HG03060 (cell line): ENCODE measurements around the gene OPCML.

Experiments used
- ATAC-seq: cut with Tn5 transposase; IDR thresholded peaks from one replicate; pipeline ENCODE4 v1.9.1; 2021; ENCODE audit warnings: low read depth, moderate number of reproducible peaks; ENCODE audit not compliant: unreplicated experiment

Gene OPCML

DNA sequence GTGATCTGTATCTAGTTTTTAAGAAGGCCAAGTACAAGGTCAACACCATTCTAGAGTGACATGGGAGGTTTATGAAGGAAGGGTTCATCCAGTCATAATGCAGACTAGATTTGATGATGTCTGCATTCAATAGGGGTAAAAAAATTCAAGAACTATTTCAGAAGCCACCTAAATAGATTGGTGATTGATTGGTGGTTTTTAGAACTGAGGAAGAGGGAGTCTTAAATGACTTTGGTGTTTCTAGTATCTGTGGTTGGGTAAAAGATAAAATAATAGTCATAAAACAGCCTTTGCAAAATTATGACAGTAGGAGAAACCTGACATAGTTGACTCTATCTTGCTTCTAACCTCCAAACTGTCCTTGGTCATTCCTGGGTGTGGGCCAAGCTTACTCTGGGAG lies 114.1 kb downstream of the OPCML start:
- no peak for ATAC-seq

DNA sequence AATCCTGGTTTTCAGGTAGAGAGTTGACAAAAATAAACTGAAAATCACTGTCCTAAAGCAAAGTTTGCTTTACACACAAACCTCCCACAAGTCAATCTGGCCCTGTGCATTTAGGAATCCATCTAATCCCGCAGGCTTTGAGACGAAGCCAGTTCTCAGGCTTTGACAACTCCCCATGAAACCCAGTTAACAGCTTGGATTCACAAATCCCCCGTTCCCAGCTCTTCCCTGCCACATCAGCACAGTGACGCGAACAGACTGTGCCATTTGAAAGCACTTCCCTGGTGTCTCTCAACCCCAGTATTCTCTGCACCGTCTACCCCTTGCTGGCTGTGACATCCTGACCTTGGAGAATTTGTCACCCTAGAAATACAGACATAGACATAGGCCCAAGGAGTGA lies 117.8 kb downstream of the OPCML start:
- ATAC-seq: no peak

DNA sequence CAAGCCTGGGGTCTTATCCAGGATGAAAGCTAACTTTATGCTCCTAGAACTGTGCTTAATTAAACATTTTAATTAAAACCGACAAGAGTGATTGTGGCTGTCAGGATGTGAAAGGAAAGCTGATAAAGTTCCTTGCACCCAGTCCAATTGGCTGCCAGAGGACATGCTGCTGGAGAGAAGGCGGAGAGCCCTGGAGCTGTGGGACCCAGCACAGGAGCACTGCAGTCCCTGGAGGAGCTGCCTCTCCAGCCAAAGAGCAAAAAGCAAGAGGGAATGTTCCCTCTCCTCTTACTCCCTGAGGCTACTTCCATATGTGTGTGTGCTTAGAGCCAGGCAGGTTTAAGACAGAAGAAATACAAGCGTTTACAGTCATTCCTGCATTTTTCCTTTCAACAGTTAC lies 118.6 kb downstream of the OPCML start:
- no peak for ATAC-seq

DNA sequence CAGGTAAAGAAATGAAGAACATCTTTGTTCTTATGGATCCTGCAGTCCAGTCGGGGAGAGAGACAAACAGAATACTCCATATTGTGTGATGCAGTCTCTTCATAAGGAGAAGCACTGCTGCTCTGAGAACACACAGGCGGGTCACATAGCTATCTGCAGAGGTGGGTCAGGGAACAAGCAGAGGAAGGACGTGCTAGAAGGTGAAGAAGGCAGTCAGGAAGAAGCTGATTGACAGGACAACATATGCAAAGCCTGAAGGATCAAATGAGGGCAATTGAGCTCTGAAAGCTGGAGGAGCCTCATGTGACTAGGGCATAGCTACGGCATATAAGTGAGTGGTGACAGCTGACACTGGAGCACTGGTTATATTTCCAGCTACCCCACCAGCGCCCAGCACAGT lies 122.5 kb downstream of the OPCML start:
- ATAC-seq: no peak

DNA sequence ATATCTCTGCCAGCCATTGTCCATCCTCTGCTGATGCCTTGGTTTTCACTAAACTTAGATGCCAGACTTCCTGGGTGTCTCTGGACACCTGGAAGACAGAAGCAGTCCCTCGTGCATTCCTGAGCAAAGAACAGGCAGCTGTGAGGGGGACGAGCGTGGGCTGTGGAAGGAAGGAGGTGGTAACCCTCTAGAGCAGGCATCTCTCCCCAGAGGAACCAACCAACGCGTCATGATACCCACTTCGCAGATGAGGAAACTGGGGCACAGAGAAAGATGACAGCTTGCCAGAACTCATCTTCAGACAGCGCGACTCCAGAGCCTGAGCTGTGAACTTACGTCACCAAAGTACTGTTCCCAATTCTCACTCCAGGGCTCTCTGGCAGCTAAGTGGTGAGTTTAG lies 123.4 kb downstream of the OPCML start:
- ATAC-seq: no peak

DNA sequence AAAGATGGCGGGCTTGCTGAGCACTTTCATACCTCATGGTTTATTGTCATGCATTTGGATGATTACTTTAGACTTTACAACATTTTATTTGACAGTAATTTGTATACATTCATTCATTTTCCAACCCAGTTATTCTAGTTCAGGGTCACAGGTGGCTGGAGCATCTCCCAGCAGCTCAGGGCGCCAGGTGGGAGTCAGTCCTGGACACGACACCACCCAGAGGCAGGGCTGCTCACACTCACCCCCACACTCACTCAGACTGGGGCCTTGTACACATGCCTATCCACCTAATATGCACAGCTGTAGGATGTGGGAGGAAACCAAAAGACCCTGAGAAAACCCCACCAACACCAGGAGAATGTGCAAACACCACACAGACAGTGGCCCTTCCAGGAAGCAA lies 123.9 kb downstream of the OPCML start:
- no peak for ATAC-seq

DNA sequence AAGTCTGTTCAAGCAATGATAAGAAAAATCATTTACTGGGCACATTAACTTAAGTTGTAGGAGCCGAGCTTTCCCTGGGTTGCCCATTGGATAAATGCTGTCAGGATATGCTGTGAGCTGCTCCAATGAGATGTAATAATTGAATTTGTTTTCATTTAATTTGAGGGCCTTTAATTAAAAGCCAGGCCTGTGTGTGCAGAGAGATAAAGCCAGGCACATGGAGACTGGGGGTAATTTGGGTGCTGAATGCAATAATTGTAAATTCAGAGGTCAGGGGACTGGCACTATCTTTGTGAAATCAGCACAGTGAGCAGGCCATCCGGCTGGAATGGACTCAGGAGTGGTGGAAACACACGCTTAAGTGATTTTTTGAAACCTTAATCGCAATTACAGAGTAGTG lies 125.8 kb downstream of the OPCML start:
- no peak for ATAC-seq

DNA sequence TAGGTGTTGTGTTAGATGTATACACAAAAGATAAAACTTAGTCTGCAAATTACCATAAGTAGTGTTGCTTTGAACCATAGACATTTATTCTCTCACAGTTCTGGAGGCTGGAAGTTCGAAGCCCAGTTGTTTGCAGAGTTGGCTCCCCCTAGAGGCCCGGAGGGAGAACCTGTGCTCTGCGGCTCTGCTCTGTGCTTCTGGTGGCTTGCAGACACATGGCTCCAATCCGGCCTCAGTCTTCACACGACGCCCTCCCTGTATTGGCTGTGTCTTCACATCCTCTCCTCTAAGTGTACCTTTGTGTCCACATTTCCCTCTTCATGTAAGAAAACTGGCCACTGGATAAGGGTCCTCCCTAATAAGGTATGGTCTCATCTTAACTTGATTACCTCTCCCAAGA lies 128.4 kb downstream of the OPCML start:
- no peak for ATAC-seq

DNA sequence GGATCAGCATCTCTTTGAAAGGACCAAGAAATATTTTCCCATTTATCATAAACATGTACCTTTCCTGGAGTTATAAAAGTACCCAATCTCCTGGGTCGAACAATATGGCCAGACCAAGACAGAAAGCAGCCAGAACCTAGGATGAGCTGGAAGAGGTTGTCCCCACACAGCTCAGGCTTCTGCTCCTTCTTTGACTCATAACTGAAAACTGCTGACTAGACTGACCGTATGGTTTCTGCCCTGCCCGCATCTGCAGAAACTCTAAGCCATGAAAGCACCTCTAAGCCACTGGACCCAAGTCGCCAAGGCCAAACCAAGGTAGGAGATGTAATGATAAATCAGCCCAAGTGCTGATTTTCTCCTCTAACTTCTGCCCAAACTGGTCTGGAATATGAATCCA lies 129.8 kb downstream of the OPCML start:
- no peak for ATAC-seq

DNA sequence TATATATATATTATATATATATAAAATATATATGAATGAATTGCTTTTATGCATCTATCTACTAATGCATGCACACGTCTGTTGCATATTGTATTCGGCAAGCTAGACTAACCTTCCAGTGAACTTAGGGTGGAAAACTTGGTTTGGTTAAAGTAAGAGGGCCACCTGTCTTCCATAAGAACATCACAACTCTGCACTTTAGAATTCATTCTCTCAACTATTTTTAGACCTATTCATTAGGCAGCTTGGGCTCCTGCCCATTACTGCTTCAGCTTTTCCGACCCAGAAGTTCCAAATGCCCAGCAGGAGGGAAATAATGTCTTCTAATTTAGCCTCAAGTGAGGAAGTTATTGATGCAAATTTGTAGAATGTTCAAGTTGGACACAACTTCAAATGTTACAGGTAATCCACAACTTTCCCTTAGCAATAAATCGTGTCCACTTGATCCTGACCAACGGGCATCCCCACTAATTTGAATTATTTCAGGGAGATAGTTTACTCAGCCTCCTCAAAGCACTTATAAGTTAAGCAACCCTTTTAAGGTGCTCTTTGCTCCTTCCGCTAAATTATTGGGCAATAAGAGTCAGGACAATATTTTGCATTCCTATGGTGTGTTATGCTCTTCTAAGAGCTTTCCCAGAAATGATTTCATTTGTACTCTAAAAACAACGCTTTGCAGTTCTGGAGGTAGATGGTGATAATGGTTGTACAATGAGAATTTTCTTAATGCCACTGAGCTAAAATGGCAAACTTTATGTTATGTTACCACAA lies 132.3 kb downstream of the OPCML start:
- no peak for ATAC-seq

DNA sequence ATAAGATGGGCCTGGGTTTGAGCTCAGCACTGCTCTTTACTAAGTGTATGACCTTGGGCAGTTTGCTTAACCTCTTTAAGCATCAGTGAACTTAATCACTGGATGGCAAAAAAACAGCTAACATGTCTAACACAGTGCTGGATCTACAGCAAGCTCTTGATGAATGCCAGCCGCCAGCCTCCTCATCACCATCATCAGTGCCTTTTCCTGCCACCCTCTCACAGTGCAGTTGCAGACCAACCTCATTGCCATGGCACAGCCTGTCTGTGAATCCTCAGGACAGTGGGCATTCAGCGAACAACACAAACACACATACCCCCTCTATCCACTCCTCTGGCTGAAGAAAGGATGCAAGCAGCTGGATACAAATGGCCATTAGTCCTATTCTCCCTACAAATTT lies 133.0 kb downstream of the OPCML start:
- no peak for ATAC-seq

DNA sequence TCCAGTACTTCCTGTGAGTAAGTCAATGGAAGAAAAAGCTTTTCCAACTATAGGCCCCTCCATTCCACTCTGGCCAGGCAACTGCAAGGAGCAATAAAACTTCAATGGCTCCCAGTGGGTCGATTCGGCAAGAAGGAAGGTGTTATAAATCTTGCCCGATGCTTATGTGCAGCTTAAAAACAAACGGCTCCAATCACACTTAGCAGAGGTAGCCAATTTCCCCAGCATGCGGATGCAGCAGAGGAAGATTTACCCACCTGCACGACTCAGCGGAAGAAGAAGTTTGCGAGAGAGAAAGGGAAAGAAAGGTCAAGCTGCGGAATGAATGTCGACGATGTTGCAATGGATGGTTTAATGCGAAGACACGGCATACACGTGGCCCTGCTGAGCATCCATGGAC lies 141.5 kb downstream of the OPCML start:
- no peak for ATAC-seq

DNA sequence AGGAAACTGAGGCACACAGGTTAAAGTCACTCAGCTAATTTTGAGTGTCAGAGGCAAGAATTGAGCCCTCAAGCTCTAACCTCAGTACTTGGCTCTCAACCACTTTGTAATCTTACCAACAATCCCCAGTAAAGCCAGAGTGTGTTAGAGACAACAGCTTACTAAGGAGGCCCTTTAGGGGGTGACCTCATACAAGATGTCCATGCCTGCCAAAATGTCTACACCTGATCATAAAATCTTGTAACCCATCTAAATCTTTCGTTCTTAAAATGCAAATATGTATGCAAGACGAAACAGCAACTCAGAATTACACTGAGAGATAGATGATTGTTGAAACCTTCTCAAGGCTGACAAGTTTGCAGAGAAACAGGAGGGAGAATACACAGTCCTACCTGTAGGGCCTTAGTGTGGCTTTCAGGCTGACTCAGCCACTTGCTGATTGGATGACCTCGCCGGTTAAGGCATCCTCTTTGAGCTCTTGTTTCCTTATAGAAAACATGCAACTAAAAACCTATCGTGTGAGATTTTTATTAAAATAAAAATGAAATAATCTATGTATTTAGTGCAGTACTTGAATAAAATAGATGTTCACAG lies 143.2 kb downstream of the OPCML start:
- no peak for ATAC-seq

DNA sequence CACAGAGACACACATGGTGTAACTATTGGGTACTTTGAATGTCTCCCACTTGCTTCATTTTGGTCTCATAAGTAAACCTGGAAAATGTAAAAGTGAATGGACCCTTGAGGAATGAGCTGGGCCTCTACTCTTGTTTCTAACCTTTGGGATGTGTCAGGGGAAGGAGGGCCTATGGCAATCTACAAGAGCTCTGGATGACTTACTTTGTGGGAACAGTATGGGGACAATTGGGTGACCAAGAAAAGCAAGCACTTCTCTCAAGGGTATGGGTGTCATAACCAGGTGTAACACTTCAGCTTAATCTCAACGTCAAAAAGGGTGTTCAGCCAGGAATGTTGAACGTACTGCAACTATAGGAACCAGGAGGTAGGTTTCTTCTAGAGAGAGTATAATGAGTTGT lies 144.0 kb downstream of the OPCML start:
- no peak for ATAC-seq

DNA sequence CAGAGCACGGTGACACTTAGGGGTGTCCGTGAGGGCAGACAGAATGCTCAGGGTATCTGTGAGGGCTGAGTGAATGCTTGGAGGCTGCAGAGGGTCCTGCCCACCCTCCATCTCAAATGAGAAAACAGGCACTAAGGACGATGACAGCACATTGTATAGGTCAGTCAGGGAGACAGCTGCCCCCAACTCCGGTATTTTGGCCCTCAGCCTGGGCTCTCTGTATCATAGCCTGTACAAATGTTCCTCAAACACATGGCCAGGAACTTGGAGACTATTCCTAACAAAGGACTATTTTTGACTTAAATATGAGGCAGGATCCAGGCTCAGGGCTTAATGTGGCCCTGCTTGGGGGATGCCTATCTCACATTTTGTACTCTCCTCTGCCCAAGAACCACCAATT lies 145.4 kb downstream of the OPCML start:
- ATAC-seq: no peak

DNA sequence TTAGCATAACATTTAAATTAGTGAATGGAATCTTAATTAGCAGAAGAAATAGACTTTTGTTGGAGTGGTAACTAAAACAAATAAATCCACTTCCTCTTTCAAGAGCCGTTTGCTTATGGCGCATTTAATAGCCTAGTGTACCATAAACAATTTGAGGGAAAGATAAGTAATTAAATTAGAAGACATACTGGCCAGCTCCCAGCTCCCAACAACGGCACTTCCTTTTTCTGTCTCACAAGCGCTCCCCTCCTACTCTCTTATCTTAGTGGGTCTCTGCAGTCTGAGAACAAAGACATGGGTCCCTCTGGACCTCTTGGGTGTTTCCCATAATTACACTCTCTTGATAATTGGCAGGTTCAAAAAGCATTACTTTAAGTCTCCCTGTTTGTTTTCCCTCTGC lies 146.0 kb downstream of the OPCML start:
- ATAC-seq: no peak

DNA sequence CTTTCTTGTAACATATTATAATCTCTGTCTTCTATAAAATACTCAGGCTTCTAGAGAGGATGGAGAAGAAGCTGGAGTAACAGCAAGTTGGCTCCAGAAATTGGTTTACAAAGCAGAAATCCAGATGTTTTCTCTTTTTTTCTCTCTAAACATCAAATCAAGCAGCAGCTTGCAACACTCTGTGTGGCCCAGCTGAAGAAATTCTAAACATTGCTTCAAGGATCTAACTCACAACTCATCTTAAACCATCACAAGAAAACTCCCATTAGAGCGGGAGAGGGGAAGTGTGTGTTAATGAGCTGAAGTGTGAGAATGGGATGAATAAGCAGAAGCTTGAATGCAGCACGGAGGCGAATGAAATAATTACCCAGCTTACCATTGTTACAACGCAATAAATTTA lies 146.5 kb downstream of the OPCML start:
- no peak for ATAC-seq

DNA sequence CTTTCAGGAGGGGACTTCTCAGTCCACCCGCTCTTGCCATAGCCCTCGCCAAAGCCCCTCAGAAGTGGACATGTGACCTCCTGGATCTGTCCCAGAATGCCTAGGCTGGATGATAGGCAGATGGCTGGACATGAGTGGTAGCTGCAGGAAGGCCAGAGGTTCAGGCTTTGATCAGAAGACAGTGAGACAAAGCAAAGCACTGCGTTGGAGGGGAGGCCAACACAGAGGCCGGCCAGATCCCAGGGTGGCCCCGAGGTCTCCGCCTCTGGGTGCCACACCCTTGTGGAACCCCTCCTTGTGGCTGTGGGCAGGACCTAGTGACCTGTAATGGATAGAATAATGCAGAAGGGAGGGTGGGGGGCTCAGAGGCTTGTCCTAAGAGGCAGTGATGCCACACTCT lies 147.6 kb downstream of the OPCML start:
- ATAC-seq: no peak

DNA sequence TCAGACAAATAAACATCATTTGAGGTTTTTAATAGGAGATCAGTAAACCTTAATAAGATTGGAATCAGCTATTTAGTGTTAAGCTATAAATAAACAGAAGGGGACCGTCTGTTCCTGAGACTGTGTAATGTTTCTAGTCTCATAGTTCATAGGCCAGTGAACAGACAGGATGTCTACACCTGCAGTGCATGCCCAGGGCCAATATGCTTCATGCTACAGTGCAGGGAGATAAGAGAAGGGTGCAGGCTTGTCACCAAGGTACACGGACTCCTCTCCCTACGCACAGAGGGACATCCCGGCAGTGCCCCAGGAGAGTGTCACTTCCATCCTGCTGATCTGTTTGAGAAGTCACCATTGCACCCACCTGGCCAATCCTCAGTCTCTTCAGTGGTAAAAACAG lies 148.6 kb downstream of the OPCML start:
- ATAC-seq: no peak

DNA sequence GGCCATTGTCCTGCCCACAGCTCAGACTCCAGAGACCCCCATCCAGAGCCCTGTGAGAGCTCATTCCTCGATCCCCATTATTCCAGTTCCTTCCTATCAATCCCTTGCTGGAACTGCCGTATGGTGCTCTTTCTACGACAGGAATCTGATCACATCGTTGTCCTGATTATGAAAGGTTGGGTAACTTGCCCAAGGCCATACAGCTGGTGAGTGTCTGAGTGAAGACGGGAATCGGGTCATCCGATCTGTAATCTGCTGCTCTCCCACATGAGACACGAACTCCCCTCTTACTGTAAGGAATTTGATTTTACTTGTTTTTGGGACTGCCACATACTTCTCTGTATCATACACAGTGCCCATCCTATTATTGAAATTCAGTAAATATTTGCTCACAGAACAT lies 149.1 kb downstream of the OPCML start:
- no peak for ATAC-seq

DNA sequence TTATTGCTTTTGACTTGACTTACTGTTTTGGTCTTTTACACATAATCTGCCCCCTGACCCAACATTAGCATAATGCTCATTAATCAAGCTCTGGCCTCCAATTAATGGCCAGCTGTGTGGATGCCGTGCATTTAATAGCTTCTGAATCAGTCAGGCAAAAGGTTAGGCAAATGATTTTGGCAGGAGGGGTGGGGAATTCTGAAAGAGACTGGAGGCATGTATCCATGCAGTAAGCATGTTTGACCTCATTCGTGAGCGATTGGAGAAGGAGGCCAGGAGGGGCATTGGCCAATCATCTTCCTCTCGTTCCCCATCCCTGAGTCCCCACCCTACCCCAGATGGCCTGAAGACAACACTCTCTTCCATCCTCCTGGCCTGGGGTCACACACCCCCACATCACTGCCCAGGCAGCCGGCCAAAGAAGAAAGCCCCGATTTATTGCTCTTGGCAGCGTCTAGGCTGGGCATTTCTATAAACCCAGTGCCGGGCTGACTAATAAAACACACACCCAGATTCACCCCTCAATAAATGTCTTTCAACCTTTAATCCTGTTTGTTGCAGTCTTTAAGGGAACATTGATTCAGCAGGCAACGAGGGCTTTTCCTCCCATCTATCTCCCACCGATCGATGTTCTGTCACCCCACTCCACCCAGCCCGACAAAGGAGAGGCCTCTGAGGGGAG lies 150.0 kb downstream of the OPCML start:
- no peak for ATAC-seq

DNA sequence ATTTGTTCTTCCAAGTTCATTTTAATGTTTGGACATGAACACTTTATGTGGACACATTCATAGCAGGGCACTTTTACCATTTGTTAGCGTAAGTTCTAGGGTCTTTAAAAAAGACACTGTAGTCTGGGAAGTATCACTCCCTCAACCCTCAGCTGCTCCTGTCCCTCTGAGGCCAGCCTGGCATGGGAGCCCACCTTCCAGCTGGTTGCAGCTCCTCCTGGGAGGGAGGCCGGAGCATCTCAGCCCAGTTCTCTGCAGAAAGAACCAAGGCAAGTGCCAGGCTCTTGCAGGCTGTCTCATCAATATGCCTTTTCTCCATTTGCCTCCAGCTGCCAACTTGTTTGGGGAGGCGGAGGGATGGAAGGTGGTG lies 150.6 kb downstream of the OPCML start:
- ATAC-seq: no peak
